Stomach (tissue), 9 donors: Measurements from ENCODE around the gene CTNND2. TPM values are rescaled to one million over a fixed set of nuclear protein-coding genes. Genes with fewer than 3 reads are reported as not detected.

ENCODE experiments used
- DNase-seq, 2 donors: peaks; one replicate each; pipeline versions ENCODE4 v3.0.0 to v3.0.0-alpha.2; 2013 to 2019
- H3K27ac ChIP-seq, 5 donors: fragments of 200-600 bp in 4 of 5; sonication (generic) in 4 of 5; one replicate each; pipeline ENCODE4 v1.5.1; 2013 to 2019; ENCODE audit warnings: mild to moderate bottlenecking in 1 of 5, moderate library complexity in 1 of 5
- H3K27me3 ChIP-seq, 3 donors: fragments of 200-600 bp; sonication (generic); one replicate each; pipeline ENCODE4 v1.5.1; 2017 to 2019; ENCODE audit warnings: mixed run types in 1 of 3
- H3K36me3 ChIP-seq, 4 donors: fragments of 200-600 bp; sonication (generic); 1 replicate in 3 of 4; 2 replicates in 1 of 4; pipeline ENCODE4 v1.5.1; 2016 to 2019
- H3K4me1 ChIP-seq, 4 donors: fragments of 200-600 bp; sonication (generic); one replicate each; pipeline ENCODE4 v1.5.1; 2016 to 2019
- H3K4me3 ChIP-seq, 4 donors: fragments of 200-600 bp; sonication (generic) in 3 of 4; one replicate each; pipeline ENCODE4 v1.5.1; 2016 to 2019; ENCODE audit warnings: mild to moderate bottlenecking in 1 of 4
- H3K9me3 ChIP-seq, 4 donors: fragments of 200-600 bp; sonication (generic); one replicate each; pipeline ENCODE4 v1.5.1; 2016 to 2019
- EP300 ChIP-seq: sonication (generic); formaldehyde crosslinking; IDR thresholded peaks from one replicate; pipeline ENCODE4 v1.6.1; 2017; ENCODE audit warnings: antibody characterized with exemption
- POLR2A ChIP-seq, 4 donors: fragments of 450-650 bp; IDR thresholded peaks; one replicate each; pipeline ENCODE4 v1.6.1; 2016; ENCODE audit warnings: antibody characterized with exemption in 4 of 4, control low read depth in 2 of 4, mild to moderate bottlenecking in 1 of 4, moderate library complexity in 1 of 4
- POLR2AphosphoS5 ChIP-seq, 3 donors: sonication (generic); formaldehyde crosslinking; IDR thresholded peaks; one replicate each; pipeline ENCODE4 v1.6.1; 2016; ENCODE audit warnings: antibody characterized with exemption in 3 of 3
- WGBS, 5 donors: extraction: QIAGEN DNeasy Blood & Tissue Kit in 3 of 5; methylation state at CpG; one replicate each; pipeline versions ENCODE4 v1.1.5 to v1.1.7; 2013 to 2018; 5-methylcytosine and 5-hydroxymethylcytosine counted together
- intact Hi-C: fragments of 100-400 bp; cut with DNase I; formaldehyde crosslinking; loops from one replicate; pipeline ENCODE4 v1.15.1; 2023; ENCODE audit warnings: low total_unique reads
- polyA plus RNA-seq, 3 donors: library from polyadenylated mRNA; stranded (reverse); fragments of 200-250 nt; gene quantifications; one replicate each; pipeline ENCODE4 v1.2.3, GENCODE V29; 2013
- total RNA-seq, 5 donors: library from RNA; depleted of rRNA; stranded (reverse); fragments of >200 nt; gene quantifications; one replicate each; pipeline versions ENCODE4 v1.1.0 to v1.2.3, GENCODE V29; 2014 to 2016
- TF ChIP-seq, protein P1 (sequence below), 7 experiments: fragments of 450-650 bp in 4 of 7; fragments of 200-600 bp in 3 of 7; sonication (generic) in 3 of 7; IDR thresholded peaks; one replicate each; pipeline ENCODE4 v1.5.1; 2016 to 2019; ENCODE audit warnings: antibody characterized with exemption in 7 of 7, control low read depth in 2 of 7, mild to moderate bottlenecking in 1 of 7
- donor health status: healthy with polysubstance abuse.
- donor health status: Bipolar disorder and iron deficiency.
- donor health status: healthy.

The CTNND2 gene
- total and polyA plus RNA-seq, 8 donors: 0.29 to 3.4 (median 2.0) TPM; not detected in 2

DNA sequence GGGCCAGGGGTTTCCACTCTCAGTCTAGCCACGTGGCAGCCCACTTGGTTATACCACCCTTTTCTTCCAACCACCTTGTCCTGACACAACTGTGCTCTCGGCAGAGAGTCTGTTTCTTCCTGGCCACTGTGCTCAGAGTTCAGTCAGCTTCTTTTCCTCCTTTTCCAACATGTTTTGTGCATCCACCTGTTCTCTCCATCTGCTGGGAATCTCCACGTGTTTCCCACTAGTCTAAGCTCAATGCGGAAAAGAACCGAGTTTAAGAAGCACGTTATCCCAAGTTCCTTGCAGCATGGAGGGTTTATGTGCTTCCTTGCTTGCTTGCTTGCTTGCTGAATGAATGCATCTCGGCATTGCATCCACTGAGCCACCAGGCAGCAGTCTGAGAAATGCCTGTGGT is 599.6 kb downstream of the CTNND2 start:
- H3K27me3 ChIP-seq: no peaks in the 10 kb centered on the region
- DNase-seq: no peak
- 82 to 91% (median 85%) methylated on average over 7 of the region's 7 CpGs for WGBS, 5 donors
- H3K9me3 ChIP-seq: no peaks in the 10 kb centered on the region
- no peak overlapping the region for H3K27ac ChIP-seq
- no peaks in the 10 kb centered on the region for H3K36me3 ChIP-seq
- H3K4me3 ChIP-seq: no peak overlapping the region
- intact Hi-C loops: no loop called here
- no peaks in the 10 kb centered on the region for H3K4me1 ChIP-seq
- TF ChIP-seq POLR2A (IDR thresholded peaks at IDR 0.05): no peak
- TF ChIP-seq, protein P1, sequence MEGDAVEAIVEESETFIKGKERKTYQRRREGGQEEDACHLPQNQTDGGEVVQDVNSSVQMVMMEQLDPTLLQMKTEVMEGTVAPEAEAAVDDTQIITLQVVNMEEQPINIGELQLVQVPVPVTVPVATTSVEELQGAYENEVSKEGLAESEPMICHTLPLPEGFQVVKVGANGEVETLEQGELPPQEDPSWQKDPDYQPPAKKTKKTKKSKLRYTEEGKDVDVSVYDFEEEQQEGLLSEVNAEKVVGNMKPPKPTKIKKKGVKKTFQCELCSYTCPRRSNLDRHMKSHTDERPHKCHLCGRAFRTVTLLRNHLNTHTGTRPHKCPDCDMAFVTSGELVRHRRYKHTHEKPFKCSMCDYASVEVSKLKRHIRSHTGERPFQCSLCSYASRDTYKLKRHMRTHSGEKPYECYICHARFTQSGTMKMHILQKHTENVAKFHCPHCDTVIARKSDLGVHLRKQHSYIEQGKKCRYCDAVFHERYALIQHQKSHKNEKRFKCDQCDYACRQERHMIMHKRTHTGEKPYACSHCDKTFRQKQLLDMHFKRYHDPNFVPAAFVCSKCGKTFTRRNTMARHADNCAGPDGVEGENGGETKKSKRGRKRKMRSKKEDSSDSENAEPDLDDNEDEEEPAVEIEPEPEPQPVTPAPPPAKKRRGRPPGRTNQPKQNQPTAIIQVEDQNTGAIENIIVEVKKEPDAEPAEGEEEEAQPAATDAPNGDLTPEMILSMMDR (IDR thresholded peaks at IDR 0.05): no peak
- no peak for TF ChIP-seq EP300
- no peak for TF ChIP-seq POLR2AphosphoS5 (IDR thresholded peaks at IDR 0.05)

DNA sequence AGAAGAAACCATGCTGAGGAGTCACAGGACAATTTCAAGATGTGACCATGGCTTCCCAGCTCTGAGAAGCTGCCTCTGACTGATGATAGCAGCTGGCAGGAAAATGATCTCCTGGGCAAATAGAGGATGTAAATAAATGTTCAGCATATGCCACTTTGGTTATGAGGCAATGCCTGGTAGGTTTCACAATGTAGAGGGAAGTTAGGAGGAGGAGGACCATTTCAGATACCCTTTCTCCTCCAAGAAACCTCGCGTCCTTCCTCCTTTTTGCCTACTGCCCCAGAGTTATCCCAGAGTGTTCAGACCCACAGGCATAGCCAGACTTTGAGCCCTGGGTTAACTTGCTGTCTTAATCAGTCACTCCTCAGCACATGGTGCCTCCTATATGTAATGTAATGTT is 601.6 kb downstream of the CTNND2 start:
- Histone ChIP-seq H3K27ac (no peak overlapping the region), H3K36me3 (no peaks in the 10 kb centered on the region), H3K4me3 (no peak overlapping the region), H3K4me1 (no peaks in the 10 kb centered on the region), H3K9me3 (no peaks in the 10 kb centered on the region), H3K27me3 (no peaks in the 10 kb centered on the region)
- WGBS, 5 donors: 88 to 100% (median 95%) methylated on average over 2 of the region's 2 CpGs
- DNase-seq: no peak
- TF ChIP-seq POLR2A (IDR thresholded peaks at IDR 0.05) (no peak), POLR2AphosphoS5 (IDR thresholded peaks at IDR 0.05) (no peak), EP300 (no peak)
- TF ChIP-seq, protein P1 (IDR thresholded peaks at IDR 0.05): no peak
- intact Hi-C loops: no loop called here

DNA sequence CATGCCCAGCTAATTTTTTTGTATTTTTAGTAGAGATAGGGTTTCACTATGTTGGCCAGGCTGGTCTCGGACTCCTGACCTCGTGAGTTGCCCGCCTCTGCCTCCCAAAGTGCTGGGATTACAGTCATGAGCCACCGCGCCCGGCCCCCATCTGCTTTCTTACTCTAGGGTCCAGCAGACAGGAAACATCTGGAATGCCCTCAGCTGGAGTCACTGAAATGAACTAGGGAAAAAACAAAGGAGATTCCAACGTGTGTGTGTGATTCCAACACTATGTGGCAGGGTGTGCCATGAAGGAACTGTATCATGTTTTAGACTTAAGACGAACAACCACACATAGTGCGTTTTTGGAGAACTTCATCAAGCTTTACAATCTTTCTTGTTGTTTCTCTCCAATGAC is 603.1 kb downstream of the CTNND2 start:
- no peak overlapping the region for H3K4me3 ChIP-seq
- no peaks in the 10 kb centered on the region for H3K9me3 ChIP-seq
- no peak overlapping the region for H3K27ac ChIP-seq
- H3K4me1 ChIP-seq: no peaks in the 10 kb centered on the region
- DNase-seq: no peak
- no peaks in the 10 kb centered on the region for H3K36me3 ChIP-seq
- intact Hi-C loops: no loop called here
- H3K27me3 ChIP-seq: no peaks in the 10 kb centered on the region
- TF ChIP-seq POLR2AphosphoS5 (IDR thresholded peaks at IDR 0.05) (no peak), EP300 (no peak)
- WGBS, 5 donors: 73 to 79% (median 77%) methylated on average over 9 of the region's 9 CpGs

DNA sequence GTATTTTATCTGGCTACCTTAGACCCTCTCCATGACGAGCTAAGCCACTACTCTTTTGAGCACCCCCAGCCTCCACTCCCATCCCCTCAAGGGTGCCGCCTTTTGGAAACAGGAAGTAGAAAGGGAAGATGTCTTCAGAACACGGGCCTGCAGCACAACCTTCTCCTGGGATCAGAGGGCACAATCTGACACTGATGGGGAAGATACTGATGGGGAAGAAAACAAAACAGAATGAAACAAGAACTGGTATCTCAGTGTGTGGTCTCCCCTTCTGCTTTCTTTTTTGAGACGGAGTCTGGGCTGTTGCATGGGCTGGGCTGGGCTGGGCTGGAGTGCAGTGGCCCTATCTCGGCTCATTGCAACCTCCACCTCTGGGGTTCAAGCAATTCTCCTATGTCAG is 603.5 kb downstream of the CTNND2 start:
- no peak overlapping the region for H3K4me3 ChIP-seq
- 70 to 83% (median 79%) methylated on average over 5 of the region's 5 CpGs for WGBS, 5 donors
- intact Hi-C loops: no loop called here
- H3K4me1 ChIP-seq: no peaks in the 10 kb centered on the region
- DNase-seq: no peak
- no peaks in the 10 kb centered on the region for H3K27me3 ChIP-seq
- TF ChIP-seq EP300: no peak
- TF ChIP-seq POLR2A (IDR thresholded peaks at IDR 0.05): no peak
- no peak for TF ChIP-seq POLR2AphosphoS5 (IDR thresholded peaks at IDR 0.05)
- TF ChIP-seq, protein P1 (IDR thresholded peaks at IDR 0.05): no peak
- H3K36me3 ChIP-seq: no peaks in the 10 kb centered on the region
- no peaks in the 10 kb centered on the region for H3K9me3 ChIP-seq
- H3K27ac ChIP-seq: no peak overlapping the region

DNA sequence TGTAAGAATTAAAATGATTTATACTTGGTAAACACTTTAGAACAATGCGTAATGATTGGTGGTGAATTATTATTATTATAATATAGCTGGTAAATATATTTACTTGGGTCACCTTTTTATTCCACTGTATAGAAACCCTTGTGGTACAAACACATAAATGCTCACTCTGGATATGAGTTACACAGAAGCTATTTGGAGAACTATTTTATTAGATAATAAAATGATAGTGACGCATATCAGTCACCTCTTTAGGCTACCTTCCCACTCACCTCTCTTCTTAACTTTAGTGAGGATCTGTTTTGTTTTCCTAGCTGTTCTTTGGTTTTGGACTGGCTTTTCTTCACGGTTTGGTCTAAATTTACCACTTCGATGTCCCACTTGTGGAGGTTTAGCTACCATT is 605.4 kb downstream of the CTNND2 start:
- Histone ChIP-seq H3K9me3 (no peaks in the 10 kb centered on the region), H3K36me3 (no peaks in the 10 kb centered on the region), H3K4me1 (no peaks in the 10 kb centered on the region), H3K4me3 (no peak overlapping the region), H3K27ac (no peak overlapping the region), H3K27me3 (no peaks in the 10 kb centered on the region)
- TF ChIP-seq EP300 (no peak), POLR2AphosphoS5 (IDR thresholded peaks at IDR 0.05) (no peak), POLR2A (IDR thresholded peaks at IDR 0.05) (no peak)
- TF ChIP-seq, protein P1 (IDR thresholded peaks at IDR 0.05): no peak
- DNase-seq: no peak
- WGBS, 5 donors: 89 to 96% (median 94%) methylated on average over 4 of the region's 4 CpGs
- intact Hi-C loops: no loop called here
